Choroid plexus epithelial cell (primary cell): Measurements from ENCODE around the gene URGCP.
A peak's percentile ranks its signal among the peaks of the same experiment; 100 is the strongest.
"Not testable (repeated sequence)": the region's sequence is repeated elsewhere in the genome, so short reads cannot be mapped to it uniquely, and the experiment has no call there.

ENCODE experiments used
- DNase-seq: peaks from one replicate; pipeline ENCODE4 v3.0.0-alpha.2; 2010; ENCODE audit warnings: low read depth
- H3K4me3 ChIP-seq: 2 replicates; pipeline ENCODE4 v1.5.1; 2011; ENCODE audit warnings: low read depth, mild to moderate bottlenecking, control low read depth, low read length, moderate library complexity
- CTCF ChIP-seq: conservative IDR thresholded peaks from 2 replicates; pipeline ENCODE4 v1.5.1; 2011; ENCODE audit warnings: low read depth, mild to moderate bottlenecking, control low read depth, inconsistent platforms, low read length, moderate library complexity

Gene URGCP

GRCh38 chr7:43838201-43838658 is 68.2 kb downstream of the URGCP start:
- no peak for TF ChIP-seq CTCF
- H3K4me3 ChIP-seq: peak overlapping the region; percentile 52
- DNase-seq: no peak

- DNase-seq: peak; percentile 34
- H3K4me3 ChIP-seq: no peak overlapping the region
- no peak for TF ChIP-seq CTCF
These were observed 71.7 kb downstream of the URGCP start for GRCh38 chr7:43834463-43835251.

GRCh38 chr7:43830917-43831316 is 75.5 kb downstream of the URGCP start:
- DNase-seq, H3K4me3 ChIP-seq: not testable (repeated sequence)
